Glutamatergic neuron (in vitro differentiated cells): ENCODE results near the gene ATP6V1G1. TPM values are rescaled to one million over a fixed set of nuclear protein-coding genes. Genes with fewer than 3 reads are reported as not detected.

Experiments used
- DNase-seq: peaks from one replicate; pipeline ENCODE4 v3.0.0; 2022
- H3K27ac Mint-ChIP-seq: one replicate; pipeline ENCODE4 v1.8.0; 2020; ENCODE audit warnings: mild to moderate bottlenecking, mixed read lengths, inconsistent platforms; ENCODE audit not compliant: unreplicated experiment
- H3K27me3 Mint-ChIP-seq: one replicate; pipeline ENCODE4 v1.8.0; 2020; ENCODE audit warnings: mild to moderate bottlenecking, moderate library complexity, mixed read lengths, inconsistent platforms; ENCODE audit not compliant: unreplicated experiment
- H3K36me3 Mint-ChIP-seq: one replicate; pipeline ENCODE4 v1.8.0; 2020; ENCODE audit warnings: mild to moderate bottlenecking, mixed read lengths, inconsistent platforms; ENCODE audit not compliant: unreplicated experiment
- H3K4me1 Mint-ChIP-seq: one replicate; pipeline ENCODE4 v1.8.0; 2020; ENCODE audit warnings: mild to moderate bottlenecking, low read depth, mixed read lengths, inconsistent platforms; ENCODE audit not compliant: unreplicated experiment
- H3K4me3 Mint-ChIP-seq: one replicate; pipeline ENCODE4 v1.8.0; 2020; ENCODE audit warnings: mild to moderate bottlenecking, mixed read lengths, inconsistent platforms; ENCODE audit not compliant: unreplicated experiment
- H3K9me3 Mint-ChIP-seq: one replicate; pipeline ENCODE4 v1.8.0; 2020; ENCODE audit warnings: mild to moderate bottlenecking, moderate library complexity, mixed read lengths, inconsistent platforms; ENCODE audit not compliant: unreplicated experiment
- total RNA-seq: library from RNA; stranded (reverse); fragmentation: NEBNext Ultra II Directional; extraction: Animal tissue kit (Norgen Biotek cat#: 25700); gene quantifications from one replicate; pipeline ENCODE4 v1.2.1, GENCODE V29; 2021; ENCODE audit not compliant: unreplicated experiment
- TF ChIP-seq, protein P1 (sequence below): fragments of 200-600 bp; sonication (generic); IDR thresholded peaks from one replicate; pipeline ENCODE4 v1.5.0; 2021; ENCODE audit not compliant: partially characterized antibody, unreplicated experiment

ATP6V1G1 gene
- total RNA-seq, 1 donor from 2014 or later: 156 TPM

DNA sequence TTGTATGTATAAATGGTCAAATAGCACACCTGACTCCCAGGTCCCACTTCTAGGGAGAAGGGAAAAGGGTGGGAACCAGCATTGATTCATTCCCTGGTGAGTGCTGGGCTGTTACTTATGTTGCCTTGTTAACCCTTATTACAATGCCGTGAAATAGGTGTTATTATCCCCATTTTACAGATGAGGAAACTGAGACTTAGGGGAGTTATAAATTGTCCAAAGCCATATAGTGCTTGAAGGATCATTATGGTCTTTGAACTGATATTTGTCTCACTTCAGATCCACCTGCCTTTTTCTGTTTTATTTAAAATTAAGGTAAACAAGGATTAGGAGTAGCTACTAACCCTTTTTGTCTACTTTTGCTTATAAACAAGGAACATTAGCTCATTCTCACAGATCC lies 40.0 kb downstream of the ATP6V1G1 start:
- no peaks in the 10 kb centered on the region for H3K9me3 Mint-ChIP-seq
- H3K27me3 Mint-ChIP-seq: peaks cover 3% of the 10 kb centered on the region
- no peak overlapping the region for H3K4me3 Mint-ChIP-seq
- TF ChIP-seq, protein P1, sequence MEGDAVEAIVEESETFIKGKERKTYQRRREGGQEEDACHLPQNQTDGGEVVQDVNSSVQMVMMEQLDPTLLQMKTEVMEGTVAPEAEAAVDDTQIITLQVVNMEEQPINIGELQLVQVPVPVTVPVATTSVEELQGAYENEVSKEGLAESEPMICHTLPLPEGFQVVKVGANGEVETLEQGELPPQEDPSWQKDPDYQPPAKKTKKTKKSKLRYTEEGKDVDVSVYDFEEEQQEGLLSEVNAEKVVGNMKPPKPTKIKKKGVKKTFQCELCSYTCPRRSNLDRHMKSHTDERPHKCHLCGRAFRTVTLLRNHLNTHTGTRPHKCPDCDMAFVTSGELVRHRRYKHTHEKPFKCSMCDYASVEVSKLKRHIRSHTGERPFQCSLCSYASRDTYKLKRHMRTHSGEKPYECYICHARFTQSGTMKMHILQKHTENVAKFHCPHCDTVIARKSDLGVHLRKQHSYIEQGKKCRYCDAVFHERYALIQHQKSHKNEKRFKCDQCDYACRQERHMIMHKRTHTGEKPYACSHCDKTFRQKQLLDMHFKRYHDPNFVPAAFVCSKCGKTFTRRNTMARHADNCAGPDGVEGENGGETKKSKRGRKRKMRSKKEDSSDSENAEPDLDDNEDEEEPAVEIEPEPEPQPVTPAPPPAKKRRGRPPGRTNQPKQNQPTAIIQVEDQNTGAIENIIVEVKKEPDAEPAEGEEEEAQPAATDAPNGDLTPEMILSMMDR: no peak
- H3K36me3 Mint-ChIP-seq: no peaks in the 10 kb centered on the region
- peaks cover 2% of the 10 kb centered on the region for H3K4me1 Mint-ChIP-seq
- no peak for DNase-seq
- no peak overlapping the region for H3K27ac Mint-ChIP-seq

DNA sequence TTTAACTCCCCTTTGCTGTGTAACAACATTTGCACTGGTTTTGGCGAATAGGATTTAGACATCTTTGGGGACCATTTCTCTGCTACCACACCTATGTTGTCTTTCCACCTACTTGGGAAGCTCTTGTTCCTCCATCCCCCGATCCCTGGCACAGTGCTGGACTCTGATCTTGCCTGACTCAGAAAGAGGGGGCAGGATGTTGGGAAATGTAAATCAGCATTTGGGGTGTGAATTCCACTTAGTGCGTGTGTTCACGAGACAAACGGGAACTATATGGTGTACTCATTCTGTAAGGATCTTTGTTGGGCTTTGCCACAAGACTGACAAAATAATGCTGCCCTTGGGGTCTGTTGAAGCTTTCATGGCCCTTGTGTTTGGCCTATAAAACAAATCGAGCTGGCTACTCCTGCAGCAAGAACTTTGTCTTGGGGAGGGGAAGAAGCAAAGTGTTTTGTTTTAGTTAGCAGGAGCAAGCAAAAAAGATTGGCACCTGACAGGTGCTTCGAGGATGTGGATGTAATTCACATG lies 42.1 kb downstream of the ATP6V1G1 start:
- no peak overlapping the region for H3K27ac Mint-ChIP-seq
- no peak overlapping the region for H3K4me3 Mint-ChIP-seq
- no peaks in the 10 kb centered on the region for H3K9me3 Mint-ChIP-seq
- TF ChIP-seq, protein P1: no peak
- no peaks in the 10 kb centered on the region for H3K36me3 Mint-ChIP-seq
- H3K4me1 Mint-ChIP-seq: peaks cover 2% of the 10 kb centered on the region
- DNase-seq: no peak
- H3K27me3 Mint-ChIP-seq: peaks cover 1% of the 10 kb centered on the region

DNA sequence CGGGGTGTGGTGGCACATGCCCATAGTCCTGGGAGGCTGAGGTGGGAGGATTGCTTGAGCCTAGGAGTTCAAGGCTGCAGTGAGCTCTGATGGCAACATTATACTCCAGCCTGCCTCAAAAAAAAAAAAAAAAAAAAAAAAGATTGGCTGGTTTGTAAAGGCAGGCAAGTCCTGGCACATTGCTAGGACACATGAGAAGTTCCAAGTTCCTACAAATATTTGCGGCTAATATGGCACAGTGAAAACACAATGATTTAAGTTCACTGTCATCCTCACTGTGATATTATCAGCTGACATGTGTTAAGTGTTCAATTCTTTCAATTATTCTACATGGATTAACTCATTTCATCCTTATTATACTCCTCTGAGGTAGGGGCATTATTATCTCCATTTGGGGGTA lies 43.6 kb downstream of the ATP6V1G1 start:
- Mint-ChIP-seq H3K4me3 (no peak overlapping the region), H3K27me3 (peaks cover 3% of the 10 kb centered on the region), H3K27ac (no peak overlapping the region), H3K4me1 (peaks cover 2% of the 10 kb centered on the region), H3K36me3 (no peaks in the 10 kb centered on the region), H3K9me3 (peaks cover 4% of the 10 kb centered on the region)
- TF ChIP-seq, protein P1: no peak
- DNase-seq: no peak

DNA sequence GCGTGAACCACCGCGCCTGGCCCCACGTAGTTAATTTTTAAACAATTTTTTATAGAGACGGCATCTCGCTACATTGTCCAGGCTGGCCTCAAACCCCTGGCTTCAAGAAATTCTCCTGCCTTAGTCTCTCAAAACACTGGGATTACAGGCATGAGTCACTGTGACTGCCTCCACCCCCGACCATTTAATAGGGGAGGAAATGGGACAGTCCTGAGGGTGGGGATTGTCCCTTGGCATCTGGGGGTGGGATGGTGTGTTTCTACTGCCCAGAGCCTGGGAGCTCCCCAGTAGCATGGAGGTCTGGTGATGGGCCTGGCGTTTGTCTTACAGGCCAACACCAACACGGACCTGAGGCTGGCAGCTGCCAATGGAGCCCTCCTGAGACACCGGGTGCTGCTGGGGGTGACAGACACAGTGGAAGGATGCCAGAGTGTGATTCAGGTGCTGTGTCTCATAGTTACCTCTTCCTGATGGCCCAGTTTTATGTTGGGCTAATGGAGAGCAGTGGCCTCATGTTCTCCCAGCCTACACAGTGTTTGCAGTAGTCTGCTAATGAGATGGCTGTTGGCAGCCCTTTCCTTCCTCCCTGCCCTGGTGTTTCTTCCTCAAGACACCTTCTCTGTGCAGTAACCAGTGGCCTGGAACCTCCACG lies 46.0 kb downstream of the ATP6V1G1 start:
- H3K27ac Mint-ChIP-seq: no peak overlapping the region
- peaks cover 4% of the 10 kb centered on the region for H3K9me3 Mint-ChIP-seq
- peaks cover 5% of the 10 kb centered on the region for H3K27me3 Mint-ChIP-seq
- no peak for DNase-seq
- TF ChIP-seq, protein P1: no peak
- no peaks in the 10 kb centered on the region for H3K36me3 Mint-ChIP-seq
- no peak overlapping the region for H3K4me3 Mint-ChIP-seq
- no peaks in the 10 kb centered on the region for H3K4me1 Mint-ChIP-seq

DNA sequence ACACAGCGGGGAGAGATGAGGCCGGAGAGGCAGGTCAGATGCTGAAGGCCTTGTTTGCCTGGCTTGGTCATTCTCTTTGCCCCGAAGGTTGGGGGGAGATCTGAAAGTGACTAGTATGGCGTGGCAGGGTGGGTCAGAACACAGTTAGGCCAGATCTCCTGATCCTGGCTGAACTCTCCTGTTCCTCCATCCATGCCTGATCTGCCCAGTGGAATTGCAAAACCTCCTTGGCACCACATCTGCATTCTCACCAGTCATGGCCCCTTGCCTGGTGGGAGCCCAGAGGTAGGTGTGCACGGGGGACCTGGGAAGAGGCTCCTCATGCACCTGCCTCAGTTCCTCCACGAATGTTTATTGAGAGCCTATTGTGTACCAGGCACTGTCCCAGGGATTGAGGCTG lies 46.8 kb downstream of the ATP6V1G1 start:
- Mint-ChIP-seq H3K4me1 (no peaks in the 10 kb centered on the region), H3K27ac (no peak overlapping the region), H3K9me3 (peaks cover 4% of the 10 kb centered on the region), H3K27me3 (peaks cover 5% of the 10 kb centered on the region), H3K36me3 (no peaks in the 10 kb centered on the region), H3K4me3 (no peak overlapping the region)
- DNase-seq: no peak
- TF ChIP-seq, protein P1: no peak
